ENCODE data around the gene FSTL4. TPM values are rescaled to one million over a fixed set of nuclear protein-coding genes. Genes with fewer than 3 reads are reported as not detected.

FSTL4 gene
- total RNA-seq, 1 donor from 2014 or later, result 0.21 TPM

GRCh38 chr5:133244242-133244641, 368.1 kb downstream of the FSTL4 start:
- no peak overlapping the region for H3K27ac Mint-ChIP-seq (ENCODE audit: unreplicated experiment)
- no peak for DNase-seq (ENCODE audit: low spot score)
- peaks cover 3% of the 10 kb centered on the region for H3K9me3 Mint-ChIP-seq (ENCODE audit: unreplicated experiment)
- peaks cover 20% of the 10 kb centered on the region for H3K4me1 Mint-ChIP-seq (ENCODE audit: unreplicated experiment)
- peaks cover 4% of the 10 kb centered on the region for H3K27me3 Mint-ChIP-seq (ENCODE audit: unreplicated experiment)
- TF ChIP-seq, protein P1, sequence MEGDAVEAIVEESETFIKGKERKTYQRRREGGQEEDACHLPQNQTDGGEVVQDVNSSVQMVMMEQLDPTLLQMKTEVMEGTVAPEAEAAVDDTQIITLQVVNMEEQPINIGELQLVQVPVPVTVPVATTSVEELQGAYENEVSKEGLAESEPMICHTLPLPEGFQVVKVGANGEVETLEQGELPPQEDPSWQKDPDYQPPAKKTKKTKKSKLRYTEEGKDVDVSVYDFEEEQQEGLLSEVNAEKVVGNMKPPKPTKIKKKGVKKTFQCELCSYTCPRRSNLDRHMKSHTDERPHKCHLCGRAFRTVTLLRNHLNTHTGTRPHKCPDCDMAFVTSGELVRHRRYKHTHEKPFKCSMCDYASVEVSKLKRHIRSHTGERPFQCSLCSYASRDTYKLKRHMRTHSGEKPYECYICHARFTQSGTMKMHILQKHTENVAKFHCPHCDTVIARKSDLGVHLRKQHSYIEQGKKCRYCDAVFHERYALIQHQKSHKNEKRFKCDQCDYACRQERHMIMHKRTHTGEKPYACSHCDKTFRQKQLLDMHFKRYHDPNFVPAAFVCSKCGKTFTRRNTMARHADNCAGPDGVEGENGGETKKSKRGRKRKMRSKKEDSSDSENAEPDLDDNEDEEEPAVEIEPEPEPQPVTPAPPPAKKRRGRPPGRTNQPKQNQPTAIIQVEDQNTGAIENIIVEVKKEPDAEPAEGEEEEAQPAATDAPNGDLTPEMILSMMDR (IDR thresholded peaks at IDR 0.05; ENCODE audit: unreplicated experiment), result no peak
- no peak overlapping the region for H3K4me3 Mint-ChIP-seq (ENCODE audit: unreplicated experiment)
- no peaks in the 10 kb centered on the region for H3K36me3 Mint-ChIP-seq (ENCODE audit: low read depth, unreplicated experiment)

GRCh38 chr5:133243196-133243595, 369.1 kb downstream of the FSTL4 start:
- no peaks in the 10 kb centered on the region for H3K36me3 Mint-ChIP-seq (ENCODE audit: low read depth, unreplicated experiment)
- H3K27me3 Mint-ChIP-seq (ENCODE audit: unreplicated experiment), result peaks cover 4% of the 10 kb centered on the region
- H3K9me3 Mint-ChIP-seq (ENCODE audit: unreplicated experiment), result peaks cover 3% of the 10 kb centered on the region

DNA sequence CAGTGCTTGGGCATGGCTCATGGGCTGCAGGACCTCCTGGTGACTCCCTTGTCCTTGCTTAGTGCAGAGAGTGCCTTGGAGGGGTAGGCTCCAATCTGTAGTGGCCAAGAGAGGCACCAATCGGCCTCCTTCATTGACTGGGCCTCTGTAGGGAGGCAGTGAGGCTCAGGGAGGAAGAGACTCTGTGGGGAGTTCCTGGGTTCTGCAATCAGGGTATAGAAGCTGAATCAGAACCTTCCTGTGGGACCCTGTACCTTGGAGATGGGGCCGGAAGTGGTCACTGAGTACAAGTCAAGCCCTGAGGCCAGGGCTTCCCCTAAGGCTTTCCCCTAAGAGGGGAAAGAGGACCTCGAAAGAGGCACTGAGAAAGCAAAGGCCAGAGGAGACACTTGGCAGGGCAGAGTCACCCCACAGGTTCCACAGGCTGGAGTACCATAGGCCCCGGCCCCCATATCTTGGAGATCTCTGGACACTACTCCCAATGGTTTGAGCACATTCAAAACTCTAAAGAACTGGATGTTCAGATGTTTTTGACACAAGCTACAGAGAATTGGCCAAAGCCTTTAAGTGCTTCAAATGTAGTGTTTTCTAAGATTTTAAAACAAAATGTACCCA, 370.0 kb downstream of the FSTL4 start:
- Mint-ChIP-seq H3K4me1 (ENCODE audit: unreplicated experiment) (peaks cover 18% of the 10 kb centered on the region), H3K9me3 (ENCODE audit: unreplicated experiment) (peaks cover 3% of the 10 kb centered on the region), H3K36me3 (ENCODE audit: low read depth, unreplicated experiment) (no peaks in the 10 kb centered on the region), H3K27ac (ENCODE audit: unreplicated experiment) (no peak overlapping the region), H3K27me3 (ENCODE audit: unreplicated experiment) (peaks cover 3% of the 10 kb centered on the region), H3K4me3 (ENCODE audit: unreplicated experiment) (no peak overlapping the region)
- DNase-seq (ENCODE audit: low spot score), result no peak
- TF ChIP-seq, protein P1 (IDR thresholded peaks at IDR 0.05; ENCODE audit: unreplicated experiment), result no peak

More at GRCh38 chr5:133243196-133243595, 369.1 kb downstream of the FSTL4 start:
- no peak for DNase-seq (ENCODE audit: low spot score)
- H3K4me3 Mint-ChIP-seq (ENCODE audit: unreplicated experiment), result no peak overlapping the region
- TF ChIP-seq, protein P1 (IDR thresholded peaks at IDR 0.05; ENCODE audit: unreplicated experiment), result no peak
- peaks cover 18% of the 10 kb centered on the region for H3K4me1 Mint-ChIP-seq (ENCODE audit: unreplicated experiment)
- peak overlapping the region; percentile 77 for H3K27ac Mint-ChIP-seq (ENCODE audit: unreplicated experiment)

DNA sequence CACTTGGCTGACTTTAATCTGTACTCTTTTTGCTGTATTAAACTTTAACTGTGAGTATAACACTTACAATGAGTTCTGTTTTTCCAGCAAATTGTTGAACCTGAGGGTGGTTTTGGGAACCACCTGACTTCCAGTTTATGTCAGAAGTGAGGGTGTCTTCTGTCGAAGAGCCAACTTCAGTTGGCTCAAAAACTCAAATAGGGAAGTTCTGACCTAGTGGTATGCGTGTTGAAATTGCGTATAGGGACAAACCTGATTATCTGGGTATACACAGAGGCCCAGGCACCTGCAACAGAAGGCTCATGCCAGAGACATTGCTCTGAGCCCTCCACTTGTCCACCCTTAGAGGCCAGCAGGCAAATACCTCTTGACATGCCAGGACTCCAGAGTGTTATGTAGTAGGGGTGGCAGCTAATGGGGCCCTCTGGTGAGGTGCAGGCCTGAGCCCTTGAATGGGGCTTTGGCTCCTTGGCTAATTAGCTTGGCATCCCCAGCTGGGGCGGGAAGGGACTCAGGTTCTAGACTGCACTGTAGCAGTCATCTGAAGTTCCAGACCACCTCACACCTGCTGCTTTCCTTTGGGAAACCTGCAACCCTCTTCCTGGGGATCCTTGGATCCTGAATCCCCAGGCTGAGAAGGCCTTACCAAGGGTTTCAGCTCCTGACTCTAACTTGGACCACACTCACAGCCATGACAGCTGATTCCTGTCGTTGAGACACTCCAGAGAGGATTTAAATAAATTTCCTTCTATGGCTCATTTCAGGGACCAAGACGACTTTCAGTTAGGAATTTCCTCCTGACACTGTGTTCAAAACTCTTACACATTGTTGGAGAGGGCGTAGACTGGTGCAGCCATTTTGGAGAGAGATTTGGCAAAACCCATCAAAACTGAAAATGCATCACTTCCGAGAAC, 370.9 kb downstream of the FSTL4 start:
- H3K9me3 Mint-ChIP-seq (ENCODE audit: unreplicated experiment), result peaks cover 3% of the 10 kb centered on the region
- H3K4me1 Mint-ChIP-seq (ENCODE audit: unreplicated experiment), result peaks cover 18% of the 10 kb centered on the region
- no peak overlapping the region for H3K27ac Mint-ChIP-seq (ENCODE audit: unreplicated experiment)
- no peak for DNase-seq (ENCODE audit: low spot score)
- TF ChIP-seq, protein P1 (IDR thresholded peaks at IDR 0.05; ENCODE audit: unreplicated experiment), result no peak
- H3K36me3 Mint-ChIP-seq (ENCODE audit: low read depth, unreplicated experiment), result no peaks in the 10 kb centered on the region
- H3K27me3 Mint-ChIP-seq (ENCODE audit: unreplicated experiment), result peaks cover 4% of the 10 kb centered on the region
- H3K4me3 Mint-ChIP-seq (ENCODE audit: unreplicated experiment), result no peak overlapping the region
